Fibroblast of lung (primary cell): ENCODE measurements around the gene PPP1R15B.

ENCODE experiments used
- EZH2 ChIP-seq: IDR thresholded peaks from 2 replicates; pipeline ENCODE4 v1.5.1; 2012; ENCODE audit warnings: low read length, control low read depth, mild to moderate bottlenecking; ENCODE audit errors: missing control alignments
- TF ChIP-seq, protein P1 (sequence below), 2 donors: IDR thresholded peaks in 1 of 2; conservative IDR thresholded peaks in 1 of 2; 1 replicate in 1 of 2; 2 replicates in 1 of 2; pipeline ENCODE4 v1.5.1; 2011 to 2012; ENCODE audit warnings: low read length in 2 of 2, control low read depth in 1 of 2, inconsistent platforms in 1 of 2, low read depth in 1 of 2, mild to moderate bottlenecking in 1 of 2

DNA sequence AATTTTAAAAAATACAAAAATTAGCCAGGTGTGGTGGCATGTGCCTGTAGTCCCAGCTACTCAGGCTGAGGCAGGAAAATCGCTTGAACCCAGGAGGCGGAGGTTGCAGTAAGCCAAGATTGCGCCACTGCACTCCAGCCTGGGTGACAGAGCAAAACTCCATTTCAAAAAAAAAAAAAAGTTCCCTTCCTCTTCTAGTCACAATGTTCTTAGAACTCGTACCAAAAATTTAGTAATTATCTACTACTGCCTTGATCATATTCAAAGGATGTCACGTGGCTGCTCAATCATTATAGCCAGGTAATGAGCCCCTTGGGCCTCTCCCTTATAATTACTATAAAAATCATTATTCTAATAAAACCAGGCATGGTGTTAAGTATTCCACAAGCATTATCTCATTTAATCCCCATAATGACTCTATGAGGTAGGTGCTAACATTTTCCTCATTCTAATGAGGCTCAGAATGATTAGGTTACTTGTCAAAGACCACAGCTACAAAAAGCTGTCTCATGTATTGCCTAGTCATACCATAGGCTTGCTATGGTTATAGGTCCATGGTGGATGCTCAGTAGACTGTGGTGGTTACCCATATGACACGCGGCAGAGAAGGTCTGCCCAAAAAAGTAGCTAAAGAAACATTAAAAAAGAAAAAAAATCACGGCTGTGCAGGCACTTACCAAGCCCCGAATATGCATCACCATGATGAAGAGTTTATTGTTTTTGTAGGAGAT lies 15.5 kb upstream of the PPP1R15B start:
- TF ChIP-seq, protein P1, sequence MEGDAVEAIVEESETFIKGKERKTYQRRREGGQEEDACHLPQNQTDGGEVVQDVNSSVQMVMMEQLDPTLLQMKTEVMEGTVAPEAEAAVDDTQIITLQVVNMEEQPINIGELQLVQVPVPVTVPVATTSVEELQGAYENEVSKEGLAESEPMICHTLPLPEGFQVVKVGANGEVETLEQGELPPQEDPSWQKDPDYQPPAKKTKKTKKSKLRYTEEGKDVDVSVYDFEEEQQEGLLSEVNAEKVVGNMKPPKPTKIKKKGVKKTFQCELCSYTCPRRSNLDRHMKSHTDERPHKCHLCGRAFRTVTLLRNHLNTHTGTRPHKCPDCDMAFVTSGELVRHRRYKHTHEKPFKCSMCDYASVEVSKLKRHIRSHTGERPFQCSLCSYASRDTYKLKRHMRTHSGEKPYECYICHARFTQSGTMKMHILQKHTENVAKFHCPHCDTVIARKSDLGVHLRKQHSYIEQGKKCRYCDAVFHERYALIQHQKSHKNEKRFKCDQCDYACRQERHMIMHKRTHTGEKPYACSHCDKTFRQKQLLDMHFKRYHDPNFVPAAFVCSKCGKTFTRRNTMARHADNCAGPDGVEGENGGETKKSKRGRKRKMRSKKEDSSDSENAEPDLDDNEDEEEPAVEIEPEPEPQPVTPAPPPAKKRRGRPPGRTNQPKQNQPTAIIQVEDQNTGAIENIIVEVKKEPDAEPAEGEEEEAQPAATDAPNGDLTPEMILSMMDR (conservative IDR thresholded peaks at IDR 0.05 in 1 of 2, IDR thresholded peaks at IDR 0.05 in 1 of 2; ENCODE audit: low read depth in 1 of 2, low read length in 2 of 2): no peak
- TF ChIP-seq EZH2: no peak
